Epithelial cell of proximal tubule (primary cell): Measurements from ENCODE around the gene PDLIM5. TPM values are rescaled to one million over a fixed set of nuclear protein-coding genes. Genes with fewer than 3 reads are reported as not detected.

Source experiments
- DNase-seq: peaks from one replicate; pipeline ENCODE4 v3.0.0-alpha.2; 2011; ENCODE audit warnings: low read depth
- H3K4me3 ChIP-seq: 2 replicates; pipeline ENCODE4 v1.5.1; 2011; ENCODE audit warnings: low read depth, mild to moderate bottlenecking, low read length
- total RNA-seq: library from RNA; depleted of rRNA; stranded (reverse); fragments of >200 nt; gene quantifications from 2 replicates; pipeline ENCODE4 v1.2.3, GENCODE V29; 2015
- TF ChIP-seq, protein P1 (sequence below): conservative IDR thresholded peaks from 2 replicates; pipeline ENCODE4 v1.5.1; 2012; ENCODE audit warnings: low read depth, mild to moderate bottlenecking, low read length

Gene PDLIM5
- total RNA-seq, 1 donor from 2014 or later, result 48.8 TPM

- no peak for DNase-seq
- TF ChIP-seq, protein P1, sequence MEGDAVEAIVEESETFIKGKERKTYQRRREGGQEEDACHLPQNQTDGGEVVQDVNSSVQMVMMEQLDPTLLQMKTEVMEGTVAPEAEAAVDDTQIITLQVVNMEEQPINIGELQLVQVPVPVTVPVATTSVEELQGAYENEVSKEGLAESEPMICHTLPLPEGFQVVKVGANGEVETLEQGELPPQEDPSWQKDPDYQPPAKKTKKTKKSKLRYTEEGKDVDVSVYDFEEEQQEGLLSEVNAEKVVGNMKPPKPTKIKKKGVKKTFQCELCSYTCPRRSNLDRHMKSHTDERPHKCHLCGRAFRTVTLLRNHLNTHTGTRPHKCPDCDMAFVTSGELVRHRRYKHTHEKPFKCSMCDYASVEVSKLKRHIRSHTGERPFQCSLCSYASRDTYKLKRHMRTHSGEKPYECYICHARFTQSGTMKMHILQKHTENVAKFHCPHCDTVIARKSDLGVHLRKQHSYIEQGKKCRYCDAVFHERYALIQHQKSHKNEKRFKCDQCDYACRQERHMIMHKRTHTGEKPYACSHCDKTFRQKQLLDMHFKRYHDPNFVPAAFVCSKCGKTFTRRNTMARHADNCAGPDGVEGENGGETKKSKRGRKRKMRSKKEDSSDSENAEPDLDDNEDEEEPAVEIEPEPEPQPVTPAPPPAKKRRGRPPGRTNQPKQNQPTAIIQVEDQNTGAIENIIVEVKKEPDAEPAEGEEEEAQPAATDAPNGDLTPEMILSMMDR, result no peak
- H3K4me3 ChIP-seq, result no peak overlapping the region
These were observed 138.8 kb downstream of the PDLIM5 start for GRCh38 chr4:94590493-94590892.

DNA sequence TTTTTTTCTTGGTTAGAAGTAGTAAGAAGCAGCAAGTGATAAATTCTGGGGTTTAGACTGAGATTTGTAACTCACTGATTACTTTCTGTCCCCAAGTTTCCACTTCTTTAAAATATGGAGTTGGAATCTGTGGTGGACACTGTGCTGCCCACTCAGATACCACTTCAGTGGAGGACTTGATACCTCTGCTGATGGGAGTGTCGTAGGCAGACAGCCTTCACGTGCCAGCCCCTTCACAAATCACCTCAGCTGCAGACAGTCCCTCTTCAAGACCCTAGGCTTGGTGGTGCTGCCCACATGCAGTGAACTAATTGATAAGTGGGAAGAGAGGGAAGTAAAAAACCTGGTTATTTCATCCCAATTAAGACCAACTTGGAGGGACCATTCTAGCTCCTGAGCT, 139.5 kb downstream of the PDLIM5 start:
- DNase-seq, result no peak
- no peak overlapping the region for H3K4me3 ChIP-seq
- TF ChIP-seq, protein P1, result no peak

DNA sequence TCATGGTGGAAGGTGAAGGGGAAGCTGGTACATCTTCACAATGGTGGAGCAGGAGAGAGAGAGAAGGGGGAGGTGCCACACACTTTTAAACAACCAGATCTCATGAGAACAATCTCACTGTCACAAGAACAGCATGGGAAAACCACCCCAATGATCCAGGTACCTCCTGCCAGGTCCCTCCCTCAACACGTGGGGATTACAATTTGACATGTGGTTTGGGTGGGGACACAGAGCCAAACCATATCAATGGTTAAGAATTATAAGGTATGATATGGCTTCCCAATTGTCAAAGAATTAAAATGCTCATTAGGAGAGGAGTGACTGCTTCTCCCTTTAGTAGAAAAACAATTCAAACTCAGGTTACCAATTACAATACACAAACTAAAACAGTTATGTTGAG, 143.3 kb downstream of the PDLIM5 start:
- no peak for DNase-seq
- TF ChIP-seq, protein P1, result no peak
- H3K4me3 ChIP-seq, result no peak overlapping the region

DNA sequence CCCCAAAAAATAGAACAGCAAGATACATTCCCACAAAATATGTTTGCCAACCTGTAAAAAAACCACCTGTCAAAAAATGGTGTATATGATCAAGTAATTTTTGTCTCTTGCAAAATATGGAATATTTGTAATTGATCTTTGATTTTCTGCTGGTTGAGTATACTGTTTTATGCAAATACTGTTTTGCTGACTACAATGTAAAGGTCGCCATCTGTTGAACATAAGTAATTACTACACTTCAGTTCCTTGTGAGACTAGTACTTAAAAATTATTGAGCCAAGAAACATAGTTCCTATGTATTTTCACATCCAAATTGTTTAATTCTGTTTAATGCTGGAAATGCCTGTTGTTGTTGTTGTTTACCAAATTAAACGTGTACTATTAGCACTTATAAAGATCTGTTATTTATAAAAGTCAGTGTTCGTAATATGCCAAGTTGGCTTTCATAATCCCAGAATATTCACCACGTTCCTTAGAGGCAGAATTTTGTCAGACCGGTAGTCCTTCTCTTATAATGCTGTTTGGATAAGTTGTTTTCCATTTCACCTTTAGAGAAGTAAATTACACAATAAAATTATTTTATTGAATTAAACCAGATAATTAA, 144.2 kb downstream of the PDLIM5 start:
- no peak overlapping the region for H3K4me3 ChIP-seq
- DNase-seq, result peak; percentile 16
- TF ChIP-seq, protein P1, result peak; percentile 50

DNA sequence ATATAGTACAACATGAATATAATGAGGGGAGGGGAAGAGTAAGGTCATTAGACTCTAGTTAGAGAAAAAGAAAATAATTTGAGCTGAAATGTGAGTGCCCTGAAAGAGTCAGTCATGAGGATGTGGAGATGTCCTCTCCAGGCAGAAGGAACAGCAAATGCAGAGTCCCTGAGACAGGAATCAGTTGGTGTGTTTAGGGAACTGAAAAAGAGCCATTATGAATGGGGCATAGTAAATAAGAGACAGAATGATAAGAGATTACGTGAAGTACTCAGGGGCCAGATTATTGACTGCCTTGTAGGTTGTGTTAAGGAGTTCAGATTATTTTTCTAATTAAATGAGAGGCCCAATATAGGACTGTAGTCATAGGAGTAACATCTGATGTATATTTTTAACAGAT, 147.0 kb downstream of the PDLIM5 start:
- DNase-seq, result no peak
- TF ChIP-seq, protein P1, result no peak
- H3K4me3 ChIP-seq, result no peak overlapping the region

DNA sequence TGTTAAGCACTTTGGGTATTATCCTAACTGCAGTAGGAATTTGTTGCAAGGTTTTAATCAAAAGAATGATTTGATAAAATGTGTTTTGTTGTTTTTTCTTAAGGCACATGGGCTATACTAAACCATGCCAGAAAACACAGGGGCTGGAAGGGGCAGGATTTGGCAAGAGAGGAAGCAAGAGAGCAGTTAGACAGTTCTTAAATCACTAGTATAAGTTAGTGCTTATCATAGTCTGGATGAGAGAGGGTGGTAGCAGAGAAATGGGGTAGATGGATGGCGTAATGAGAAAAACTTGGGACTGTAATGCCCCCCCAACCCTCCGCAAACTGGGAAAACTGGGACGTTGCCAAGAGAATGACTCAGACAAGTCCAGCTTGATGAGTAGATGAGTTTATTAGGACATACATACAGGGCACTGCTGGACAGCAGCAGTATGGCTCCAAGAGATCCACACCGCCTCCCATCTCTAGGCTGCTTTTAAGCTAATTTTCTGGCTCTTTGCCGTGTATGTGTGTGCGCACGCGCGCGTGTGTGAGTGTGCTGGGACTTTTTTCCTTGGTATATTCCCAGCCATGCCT, 151.5 kb downstream of the PDLIM5 start:
- DNase-seq, result peak; percentile 1
- TF ChIP-seq, protein P1, result no peak

DNA sequence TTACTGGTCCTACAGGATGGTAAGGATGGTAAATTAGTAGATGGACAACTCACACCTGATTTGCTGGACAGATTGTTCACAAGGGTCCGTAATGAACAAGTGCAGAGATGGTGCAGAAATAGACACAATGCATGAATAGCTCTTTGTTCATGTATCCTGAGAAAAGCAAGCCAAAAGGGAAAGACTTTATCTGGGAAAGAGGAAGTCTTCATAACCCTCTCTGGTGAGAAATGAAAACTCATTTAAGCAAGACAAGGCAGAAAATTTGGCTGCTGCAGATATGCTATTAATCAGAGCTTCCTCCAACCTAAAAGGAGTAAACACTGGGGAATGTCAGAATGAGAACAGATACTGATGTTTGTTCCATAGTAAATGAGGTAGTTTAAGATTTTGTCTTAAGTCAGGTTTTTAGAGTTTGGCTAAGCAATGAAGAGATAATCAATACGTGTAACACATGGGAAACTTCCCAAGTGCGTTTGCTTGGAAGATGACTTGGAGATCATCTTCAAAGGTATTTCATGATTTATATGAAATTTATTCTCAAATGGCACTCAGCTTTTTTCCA, 153.6 kb downstream of the PDLIM5 start:
- TF ChIP-seq, protein P1, result no peak
- no peak for DNase-seq
- no peak overlapping the region for H3K4me3 ChIP-seq

More for the DNA sequence above, 151.5 kb downstream of the PDLIM5 start:
- H3K4me3 ChIP-seq, result no peak overlapping the region
